Right lobe of liver (tissue), 6 donors: ENCODE measurements around the gene CNN1. TPM values are rescaled to one million over a fixed set of nuclear protein-coding genes. Genes with fewer than 3 reads are reported as not detected.

ENCODE experiments used
- ATAC-seq, 4 donors: fragments of 200-7000 bp; cut with Tn5 transposase; one replicate each; pipeline ENCODE4 v1.9.1; 2020; ENCODE audit warnings: mild to moderate bottlenecking in 4 of 4, moderate library complexity in 4 of 4
- DNase-seq, 3 donors: peaks; one replicate each; pipeline ENCODE4 v3.0.0-alpha.2; 2020
- H3K27ac ChIP-seq, 3 donors: fragments of 200-600 bp; one replicate each; pipeline ENCODE4 v1.8.0; 2022
- H3K27me3 ChIP-seq, 2 donors: fragments of 200-600 bp; one replicate each; pipeline ENCODE4 v1.8.0; 2022
- H3K36me3 ChIP-seq, 4 donors: fragments of 200-600 bp; sonication (generic) in 1 of 4; one replicate each; pipeline versions ENCODE4 v1.5.1 to v1.8.0; 2017 to 2022; ENCODE audit warnings: control low read depth in 1 of 4
- H3K4me1 ChIP-seq, 4 donors: fragments of 200-600 bp; sonication (generic) in 1 of 4; one replicate each; pipeline versions ENCODE4 v1.5.1 to v1.8.0; 2017 to 2022; ENCODE audit warnings: control low read depth in 1 of 4
- H3K4me3 ChIP-seq, 3 donors: fragments of 200-600 bp; one replicate each; pipeline ENCODE4 v1.8.0; 2022
- H3K9me3 ChIP-seq, 4 donors: fragments of 200-600 bp; sonication (generic) in 1 of 4; one replicate each; pipeline versions ENCODE4 v1.5.1 to v1.8.0; 2017 to 2022; ENCODE audit warnings: control low read depth in 1 of 4
- CTCF ChIP-seq, 4 donors: fragments of 200-600 bp in 3 of 4; fragments of 450-650 bp in 1 of 4; IDR thresholded peaks; one replicate each; pipeline versions ENCODE4 v1.5.1 to v1.8.0; 2016 to 2022; ENCODE audit warnings: antibody characterized with exemption in 4 of 4, mild to moderate bottlenecking in 2 of 4
- POLR2A ChIP-seq: fragments of 450-650 bp; IDR thresholded peaks from one replicate; pipeline ENCODE4 v1.6.1; 2017; ENCODE audit warnings: antibody characterized with exemption, mild to moderate bottlenecking
- WGBS: methylation state at CpG from one replicate; pipeline ENCODE4 v1.1.6; 2018; ENCODE audit warnings: low coverage, low lambda C conversion rate; ENCODE audit not compliant: insufficient coverage; ENCODE audit errors: missing lambda C conversion rate; 5-methylcytosine and 5-hydroxymethylcytosine counted together
- intact Hi-C, 2 donors: fragments of 100-400 bp; cut with DNase I; formaldehyde crosslinking; loops; one replicate each; pipeline versions ENCODE4 v1.11.2 to v1.14.1; 2022
- total RNA-seq, 6 experiments: library from RNA; depleted of rRNA in 2 of 6; stranded (reverse); fragments of >200 nt in 2 of 6; fragmentation: NEBNext Ultra II Directional in 3 of 6; extraction: Animal tissue kit (Norgen Biotek cat#: 25700) in 3 of 6; gene quantifications; one replicate each; pipeline versions ENCODE4 v1.1.0 to v1.2.4, GENCODE V29; 2016 to 2023
- donor health status: DM: no; HTN: yes; CAD: no.
- donor health status: DM: no; HTN: no; CAD: no.
- donor health status: DM: no; HTN: no; CAD: no.
- donor health status: DM: no; HTN: yes; CAD: no.
- donor health status: DM: no; HTN: yes; CAD: no.

CNN1 gene
- total RNA-seq, 6 experiments from 2014 or later = 0.71 to 8.5 (median 1.0) TPM

GRCh38 chr19:11594084-11594483, 55.4 kb downstream of the CNN1 start:
- Histone ChIP-seq H3K27ac (no peak overlapping the region), H3K4me3 (no peak overlapping the region), H3K27me3 (no peaks in the 10 kb centered on the region), H3K9me3 (no peaks in the 10 kb centered on the region), H3K36me3 (no peaks in the 10 kb centered on the region), H3K4me1 (peaks cover 0 to 11% (median 0%) of the 10 kb centered on the region in 4 donors)
- TF ChIP-seq CTCF (IDR thresholded peaks at IDR 0.05) (no peak), POLR2A (no peak)
- DNase-seq (no peak), ATAC-seq (no peak)
- intact Hi-C loops = no loop called here
- 62% methylated on average over 4 of the region's 4 CpGs for WGBS

- peaks cover 0 to 11% (median 0%) of the 10 kb centered on the region in 4 donors for H3K4me1 ChIP-seq
- H3K27ac ChIP-seq = no peak overlapping the region
- DNase-seq = no peak
These were observed 57.5 kb downstream of the CNN1 start for GRCh38 chr19:11596156-11596555.

GRCh38 chr19:11597202-11598102, 58.8 kb downstream of the CNN1 start, which contains the start of gene ZNF627:
ZNF627 (plus strand) TSS chr19:11597483; CDS start chr19:11597628, 145 bp downstream.
- TF ChIP-seq CTCF (IDR thresholded peaks at IDR 0.05) (peak; percentile 20 to 35 (median 26)), POLR2A (peak; percentile 96)
- DNase-seq (peak; percentile 99), ATAC-seq (peak; percentile 99 to 100 (median 100))
- Histone ChIP-seq H3K4me3 (peak within 1 kb of the TSS; percentile 79 to 97 (median 93)), H3K36me3 (no peaks in the 10 kb centered on the region), H3K9me3 (no peaks in the 10 kb centered on the region), H3K27ac (peak within 1 kb of the TSS; percentile 87 to 99 (median 95)), H3K4me1 (peaks cover 0 to 11% (median 0%) of the 10 kb centered on the region in 4 donors), H3K27me3 (no peaks in the 10 kb centered on the region)
- intact Hi-C loops = no loop called here
- under 1% methylated on average over 24 of the region's 67 CpGs for WGBS

More at GRCh38 chr19:11596156-11596555, 57.5 kb downstream of the CNN1 start:
- intact Hi-C loops = no loop called here
- 71% methylated on average over 8 of the region's 10 CpGs for WGBS
- H3K27me3 ChIP-seq = no peaks in the 10 kb centered on the region
- H3K9me3 ChIP-seq = no peaks in the 10 kb centered on the region
- H3K4me3 ChIP-seq = no peak overlapping the region
- ATAC-seq = no peak
- no peaks in the 10 kb centered on the region for H3K36me3 ChIP-seq
- TF ChIP-seq POLR2A (no peak), CTCF (IDR thresholded peaks at IDR 0.05) (no peak)

DNA sequence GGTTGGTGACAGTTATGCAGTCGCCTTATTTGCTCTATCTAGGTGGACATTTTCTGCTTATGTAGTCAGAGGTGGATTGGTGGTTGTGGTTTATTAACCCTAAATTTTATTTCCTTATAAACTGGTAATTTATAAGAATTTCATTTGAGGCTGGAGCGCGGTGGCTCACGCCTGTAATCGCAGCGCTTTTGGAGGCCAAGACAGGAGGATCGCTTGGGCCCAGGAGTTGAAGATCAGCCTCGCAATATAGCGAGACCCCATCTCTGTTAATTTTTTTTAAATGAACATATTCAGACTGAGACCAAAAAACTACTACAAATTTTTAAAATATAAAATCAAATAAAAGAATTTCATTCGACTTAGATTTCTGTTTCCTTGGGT, 59.4 kb downstream of the CNN1 start:
- ATAC-seq = no peak
- Histone ChIP-seq H3K27ac (peak overlapping the region in 2 of 3 donors; percentile 87 to 99), H3K27me3 (no peaks in the 10 kb centered on the region), H3K36me3 (no peaks in the 10 kb centered on the region), H3K4me3 (peak overlapping the region; percentile 79 to 97 (median 93)), H3K4me1 (peaks cover 0 to 11% (median 0%) of the 10 kb centered on the region in 4 donors), H3K9me3 (no peaks in the 10 kb centered on the region)
- no peak for TF ChIP-seq CTCF (IDR thresholded peaks at IDR 0.05)
- TF ChIP-seq POLR2A = no peak
- WGBS = 76% methylated on average over 10 of the region's 10 CpGs
- DNase-seq = no peak
- intact Hi-C loops = no loop called here
